ENCODE data around the gene FKBP4. TPM values are rescaled to one million over a fixed set of nuclear protein-coding genes. Genes with fewer than 3 reads are reported as not detected.

The FKBP4 gene
- total RNA-seq, 4 donors from 2014 or later: 28.7 to 53.3 (median 36.7) TPM

DNA sequence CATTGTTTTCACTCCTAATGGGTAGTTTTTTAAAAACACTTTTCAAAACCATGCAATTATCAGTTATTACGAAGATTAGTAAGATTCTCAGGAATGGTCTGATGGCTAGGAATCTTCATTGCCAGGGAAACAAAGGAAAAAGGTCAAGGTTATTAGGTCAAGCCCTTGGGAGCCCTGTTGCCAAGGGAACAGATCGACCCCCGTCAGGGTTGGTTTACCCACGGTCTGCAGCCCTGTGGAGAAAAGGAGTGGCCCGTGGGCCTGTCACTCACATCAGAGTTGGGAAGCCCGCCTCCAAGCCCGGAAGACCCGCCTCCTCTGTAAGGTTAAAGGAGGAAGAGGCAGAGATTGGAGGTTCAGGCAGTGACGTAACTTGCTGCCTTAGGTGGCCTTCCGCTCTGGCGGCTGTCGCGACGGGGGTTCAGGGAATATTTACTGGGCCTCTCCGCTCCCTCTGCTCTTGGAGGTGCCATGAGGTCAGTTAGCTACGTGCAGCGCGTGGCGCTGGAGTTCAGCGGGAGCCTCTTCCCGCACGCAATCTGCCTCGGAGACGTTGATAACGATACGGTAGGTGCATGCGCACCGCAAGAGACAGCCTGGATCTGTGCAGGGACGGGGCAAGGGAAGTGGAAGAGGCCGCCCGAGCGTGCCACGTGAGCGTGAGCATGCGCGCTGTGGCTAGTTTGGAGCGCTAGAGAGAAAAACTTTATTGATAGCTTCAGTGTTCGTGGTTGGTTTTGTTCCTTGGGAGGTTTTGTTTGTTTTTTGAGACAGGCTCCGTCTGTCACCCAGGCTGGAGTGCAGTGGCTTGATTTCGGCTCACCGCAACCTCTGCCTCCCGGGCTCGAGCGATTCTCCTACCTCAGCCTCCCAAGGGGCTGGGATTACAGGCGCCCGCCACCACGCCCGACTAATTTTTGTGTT lies 17.8 kb downstream of the FKBP4 start, which contains the start of gene ITFG2:
ITFG2 (plus strand) TSS at position 379 of the 924 bp plus-strand sequence; CDS start at position 472, 93 bp downstream.
- H3K4me3 ChIP-seq: peak within 1 kb of the TSS; percentile 67 to 79 (median 70)
- DNase-seq (ENCODE audit: extremely low spot score): peak; percentile 99
- intact Hi-C loops (cut with DNase I): no loop called here
- TF ChIP-seq EP300 (IDR thresholded peaks at IDR 0.05) (no peak), POLR2A (IDR thresholded peaks at IDR 0.05; ENCODE audit: low read depth) (peak; percentile 60), POLR2AphosphoS5 (IDR thresholded peaks at IDR 0.05) (peak; percentile 94 to 96)
- TF ChIP-seq, protein P1, sequence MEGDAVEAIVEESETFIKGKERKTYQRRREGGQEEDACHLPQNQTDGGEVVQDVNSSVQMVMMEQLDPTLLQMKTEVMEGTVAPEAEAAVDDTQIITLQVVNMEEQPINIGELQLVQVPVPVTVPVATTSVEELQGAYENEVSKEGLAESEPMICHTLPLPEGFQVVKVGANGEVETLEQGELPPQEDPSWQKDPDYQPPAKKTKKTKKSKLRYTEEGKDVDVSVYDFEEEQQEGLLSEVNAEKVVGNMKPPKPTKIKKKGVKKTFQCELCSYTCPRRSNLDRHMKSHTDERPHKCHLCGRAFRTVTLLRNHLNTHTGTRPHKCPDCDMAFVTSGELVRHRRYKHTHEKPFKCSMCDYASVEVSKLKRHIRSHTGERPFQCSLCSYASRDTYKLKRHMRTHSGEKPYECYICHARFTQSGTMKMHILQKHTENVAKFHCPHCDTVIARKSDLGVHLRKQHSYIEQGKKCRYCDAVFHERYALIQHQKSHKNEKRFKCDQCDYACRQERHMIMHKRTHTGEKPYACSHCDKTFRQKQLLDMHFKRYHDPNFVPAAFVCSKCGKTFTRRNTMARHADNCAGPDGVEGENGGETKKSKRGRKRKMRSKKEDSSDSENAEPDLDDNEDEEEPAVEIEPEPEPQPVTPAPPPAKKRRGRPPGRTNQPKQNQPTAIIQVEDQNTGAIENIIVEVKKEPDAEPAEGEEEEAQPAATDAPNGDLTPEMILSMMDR (IDR thresholded peaks at IDR 0.05): no peak
- no peaks in the 10 kb centered on the region for H3K9me3 ChIP-seq
- H3K27me3 ChIP-seq: no peaks in the 10 kb centered on the region
- peak within 1 kb of the TSS; percentile 85 to 94 (median 89) for H3K27ac ChIP-seq (replicated peaks in 1 of 4)
- WGBS: 1% methylated on average over 25 of the region's 48 CpGs
- H3K36me3 ChIP-seq: peaks cover 0 to 28% (median 13%) of the 10 kb centered on the region in 4 donors
- peaks cover 16 to 34% (median 27%) of the 10 kb centered on the region in 4 donors for H3K4me1 ChIP-seq

- Histone ChIP-seq H3K4me3 (peak overlapping the region; percentile 67 to 79 (median 70)), H3K27ac (replicated peaks in 1 of 4) (peak overlapping the region; percentile 85 to 94 (median 89)), H3K9me3 (no peaks in the 10 kb centered on the region), H3K36me3 (peaks cover 9 to 38% (median 23%) of the 10 kb centered on the region in 4 donors), H3K4me1 (peaks cover 16 to 34% (median 27%) of the 10 kb centered on the region in 4 donors), H3K27me3 (no peaks in the 10 kb centered on the region)
- intact Hi-C loops (cut with DNase I): no loop called here
- DNase-seq (ENCODE audit: extremely low spot score): no peak
- WGBS: 19% methylated on average over 10 of the region's 10 CpGs
- TF ChIP-seq POLR2A (IDR thresholded peaks at IDR 0.05; ENCODE audit: low read depth): no peak
- TF ChIP-seq, protein P1 (IDR thresholded peaks at IDR 0.05): peak; percentile 43 to 60 (median 59)
- TF ChIP-seq EP300 (IDR thresholded peaks at IDR 0.05): no peak
- TF ChIP-seq POLR2AphosphoS5 (IDR thresholded peaks at IDR 0.05): no peak
These were observed 18.7 kb downstream of the FKBP4 start for GRCh38 chr12:2813214-2814185.

DNA sequence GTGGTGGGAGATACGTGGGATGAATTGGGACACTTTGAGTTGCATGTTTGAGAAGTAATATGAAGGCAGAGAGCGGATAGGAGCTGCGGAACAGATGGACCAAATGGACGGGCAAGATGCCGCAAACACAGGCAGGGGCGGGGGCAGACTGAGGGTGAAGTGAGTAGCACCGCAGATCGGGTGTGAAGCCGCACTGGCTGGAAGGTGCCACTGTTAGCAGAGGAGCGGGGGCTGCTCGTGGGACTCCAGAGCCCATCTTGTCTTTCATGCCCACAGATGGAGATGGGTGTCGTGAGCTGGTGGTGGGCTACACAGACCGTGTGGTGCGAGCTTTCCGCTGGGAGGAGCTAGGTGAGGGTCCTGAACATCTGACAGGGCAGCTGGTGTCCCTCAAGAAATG lies 25.0 kb downstream of the FKBP4 start:
- no peaks in the 10 kb centered on the region for H3K9me3 ChIP-seq
- TF ChIP-seq POLR2AphosphoS5 (IDR thresholded peaks at IDR 0.05) (no peak), POLR2A (IDR thresholded peaks at IDR 0.05; ENCODE audit: low read depth) (no peak), EP300 (IDR thresholded peaks at IDR 0.05) (no peak)
- TF ChIP-seq, protein P1 (IDR thresholded peaks at IDR 0.05): no peak
- WGBS: 91% methylated on average over 14 of the region's 15 CpGs
- peaks cover 54 to 98% (median 84%) of the 10 kb centered on the region in 4 donors for H3K36me3 ChIP-seq
- DNase-seq (ENCODE audit: extremely low spot score): no peak
- no peaks in the 10 kb centered on the region for H3K27me3 ChIP-seq
- H3K27ac ChIP-seq (replicated peaks in 1 of 4): no peak overlapping the region
- intact Hi-C loops (cut with DNase I): no loop called here
- H3K4me1 ChIP-seq: peaks cover 0 to 7% (median 3%) of the 10 kb centered on the region in 4 donors
- H3K4me3 ChIP-seq: no peak overlapping the region

GRCh38 chr12:2820432-2820831 lies 25.7 kb downstream of the FKBP4 start:
- H3K27me3 ChIP-seq: no peaks in the 10 kb centered on the region
- TF ChIP-seq, protein P1 (IDR thresholded peaks at IDR 0.05): no peak
- no peak for TF ChIP-seq POLR2A (IDR thresholded peaks at IDR 0.05; ENCODE audit: low read depth)
- no peak for TF ChIP-seq EP300 (IDR thresholded peaks at IDR 0.05)
- no peak for TF ChIP-seq POLR2AphosphoS5 (IDR thresholded peaks at IDR 0.05)
- no peak overlapping the region for H3K4me3 ChIP-seq
- peaks cover 56 to 98% (median 89%) of the 10 kb centered on the region in 4 donors for H3K36me3 ChIP-seq
- intact Hi-C loops (cut with DNase I): no loop called here
- peaks cover 0 to 3% (median 0%) of the 10 kb centered on the region in 4 donors for H3K4me1 ChIP-seq
- no peaks in the 10 kb centered on the region for H3K9me3 ChIP-seq
- no peak overlapping the region for H3K27ac ChIP-seq (replicated peaks in 1 of 4)
- DNase-seq (ENCODE audit: extremely low spot score): no peak
- WGBS: 87% methylated on average over 9 of the region's 9 CpGs
